ENCODE measurements around the gene RABEP1. TPM values are rescaled to one million over a fixed set of nuclear protein-coding genes. Genes with fewer than 3 reads are reported as not detected.

RABEP1 gene
- polyA plus RNA-seq, 1 of the 3 experiments (the other 2 are of a cell fraction) = 9.7 TPM

DNA sequence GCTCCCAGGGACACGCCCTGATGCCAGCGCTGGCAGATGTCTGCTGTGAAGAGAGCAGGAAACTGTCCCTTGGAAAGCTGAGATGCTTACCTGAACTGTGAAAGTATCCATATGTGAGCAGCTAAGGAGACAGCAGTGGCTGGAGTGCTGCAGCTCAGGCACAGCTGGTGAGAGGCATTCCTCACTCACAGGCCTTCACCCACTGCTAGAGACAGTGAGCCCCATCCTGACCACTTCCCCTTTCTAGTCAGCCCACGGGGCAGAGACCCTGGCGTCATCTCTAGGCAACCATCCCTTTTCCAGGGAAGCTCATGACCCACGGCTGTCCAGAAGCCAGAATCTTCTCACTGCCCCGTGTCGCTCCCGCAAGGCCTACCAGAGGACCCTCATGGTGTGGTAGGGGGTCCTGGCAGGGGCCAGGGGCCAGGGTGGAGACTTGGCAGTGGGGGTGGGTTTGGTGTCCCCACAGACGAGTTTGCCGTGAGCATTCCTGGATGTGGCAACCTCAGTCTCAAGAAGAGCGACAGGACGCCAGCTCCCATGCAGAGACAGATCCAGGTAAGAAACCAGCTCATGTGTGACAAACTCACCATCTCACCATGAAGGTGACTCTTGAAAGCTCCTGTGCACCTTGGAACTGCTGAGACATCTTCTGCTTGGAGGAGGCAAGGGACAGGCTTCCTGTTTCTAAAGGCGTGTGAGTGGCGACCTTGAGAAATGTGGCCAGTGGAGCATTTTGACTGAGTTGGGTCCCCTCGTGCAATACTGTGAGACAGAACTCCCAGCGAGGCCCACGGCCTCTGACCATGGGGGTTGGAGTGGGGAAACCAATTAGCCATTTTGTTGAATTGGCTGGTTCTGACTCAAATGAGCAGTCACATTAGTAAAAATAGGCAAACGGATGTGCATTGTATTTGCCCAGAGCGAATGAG lies 47.2 kb upstream of the RABEP1 start, which contains the start of gene SCIMP:
SCIMP (minus strand) TSS at position 216 of the 932 bp plus-strand sequence; CDS start at position 111, 105 bp downstream.
- CTCF ChIA-PET = interaction anchor here (3.7 kb wide), 1 partner anchor 14 kb away, joined by 14 read pairs; no protein-coding TSS in a partner anchor
- POLR2A ChIA-PET = no interaction called here
- no peak within 1 kb of the TSS for H3K27ac ChIP-seq (ENCODE audit: low read depth in 2 of 2, low read length in 1 of 2)
- no peaks in the 10 kb centered on the region for H3K27me3 ChIP-seq (ENCODE audit: insufficient read depth)
- DNase-seq = no peak
- H3F3A ChIP-seq (replicated peaks; ENCODE audit: insufficient read depth) = no peaks in the 10 kb centered on the region
- H3K4me3 ChIP-seq (ENCODE audit: low read depth in 2 of 2, low read length in 1 of 2) = no peak within 1 kb of the TSS
- no peaks in the 10 kb centered on the region for H3K9me2 ChIP-seq
- no peaks in the 10 kb centered on the region for H3K36me3 ChIP-seq (replicated peaks in 1 of 2; ENCODE audit: control insufficient read depth in 1 of 2, insufficient read depth in 2 of 2, low read length in 1 of 2)
- 86% methylated on average over 14 of the region's 19 CpGs for WGBS (ENCODE audit: low lambda C conversion rate)
- H3K4me1 ChIP-seq (ENCODE audit: control insufficient read depth in 1 of 2, insufficient read depth in 2 of 2, low read depth in 1 of 2, low read length in 1 of 2) = no peaks in the 10 kb centered on the region
- no peak within 1 kb of the TSS for H3K9ac ChIP-seq
- no peaks in the 10 kb centered on the region for H4K20me1 ChIP-seq (ENCODE audit: insufficient read depth)
- H2AFZ ChIP-seq (ENCODE audit: low read depth) = no peak within 1 kb of the TSS
- no peaks in the 10 kb centered on the region for H3K79me2 ChIP-seq (ENCODE audit: insufficient read depth)
- H3K9me3 ChIP-seq = no peaks in the 10 kb centered on the region
- TF ChIP-seq TCF12 (IDR thresholded peaks at IDR 0.05) (no peak), RXRA (IDR thresholded peaks at IDR 0.05; ENCODE audit: borderline replicate concordance, low read depth) (no peak), USF1 (IDR thresholded peaks at IDR 0.05; ENCODE audit: borderline replicate concordance, low read depth) (no peak), YY1 (IDR thresholded peaks at IDR 0.05; ENCODE audit: low read depth) (no peak)
- TF ChIP-seq, protein P1, sequence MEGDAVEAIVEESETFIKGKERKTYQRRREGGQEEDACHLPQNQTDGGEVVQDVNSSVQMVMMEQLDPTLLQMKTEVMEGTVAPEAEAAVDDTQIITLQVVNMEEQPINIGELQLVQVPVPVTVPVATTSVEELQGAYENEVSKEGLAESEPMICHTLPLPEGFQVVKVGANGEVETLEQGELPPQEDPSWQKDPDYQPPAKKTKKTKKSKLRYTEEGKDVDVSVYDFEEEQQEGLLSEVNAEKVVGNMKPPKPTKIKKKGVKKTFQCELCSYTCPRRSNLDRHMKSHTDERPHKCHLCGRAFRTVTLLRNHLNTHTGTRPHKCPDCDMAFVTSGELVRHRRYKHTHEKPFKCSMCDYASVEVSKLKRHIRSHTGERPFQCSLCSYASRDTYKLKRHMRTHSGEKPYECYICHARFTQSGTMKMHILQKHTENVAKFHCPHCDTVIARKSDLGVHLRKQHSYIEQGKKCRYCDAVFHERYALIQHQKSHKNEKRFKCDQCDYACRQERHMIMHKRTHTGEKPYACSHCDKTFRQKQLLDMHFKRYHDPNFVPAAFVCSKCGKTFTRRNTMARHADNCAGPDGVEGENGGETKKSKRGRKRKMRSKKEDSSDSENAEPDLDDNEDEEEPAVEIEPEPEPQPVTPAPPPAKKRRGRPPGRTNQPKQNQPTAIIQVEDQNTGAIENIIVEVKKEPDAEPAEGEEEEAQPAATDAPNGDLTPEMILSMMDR (IDR thresholded peaks at IDR 0.05) = no peak
- no peak within 1 kb of the TSS for H3K4me2 ChIP-seq

DNA sequence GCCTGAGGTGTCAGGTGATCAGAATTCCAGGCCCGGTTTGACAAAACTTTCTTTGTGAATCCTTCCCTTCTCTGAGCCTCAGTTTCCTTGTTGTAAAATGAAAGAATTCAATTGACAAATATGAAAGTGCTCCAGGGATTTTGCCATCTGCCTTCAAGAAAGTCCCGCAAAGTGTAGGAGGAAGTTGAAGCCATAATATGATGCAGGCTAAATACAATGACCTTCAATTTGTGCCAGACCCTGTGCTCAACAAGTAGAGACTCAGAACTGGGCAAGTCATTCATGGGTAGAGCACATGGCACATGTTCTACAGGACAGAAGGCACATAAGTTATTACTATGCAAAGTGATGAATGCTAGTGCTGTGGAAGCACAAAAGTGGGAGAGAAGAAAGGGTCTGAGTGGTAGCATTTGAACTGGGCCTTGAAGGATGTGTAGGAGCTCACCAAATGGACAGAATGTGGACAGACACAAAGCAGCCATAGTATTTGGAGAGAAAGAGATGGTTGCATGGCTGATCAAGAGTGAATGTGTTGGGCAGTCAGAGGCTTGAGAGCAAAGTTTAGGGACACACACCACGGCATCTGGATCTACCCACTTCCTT lies 45.0 kb upstream of the RABEP1 start:
- POLR2A ChIA-PET = interaction anchor here (0.5 kb wide), 1 partner anchor 11 kb away, joined by 3 read pairs; no protein-coding TSS in a partner anchor
- Histone ChIP-seq H3K79me2 (ENCODE audit: insufficient read depth) (no peaks in the 10 kb centered on the region), H3K27me3 (ENCODE audit: insufficient read depth) (no peaks in the 10 kb centered on the region), H3K4me3 (ENCODE audit: low read depth in 2 of 2, low read length in 1 of 2) (no peak overlapping the region), H3F3A (replicated peaks; ENCODE audit: insufficient read depth) (no peaks in the 10 kb centered on the region), H3K9ac (no peak overlapping the region), H2AFZ (ENCODE audit: low read depth) (no peak overlapping the region), H3K9me2 (no peaks in the 10 kb centered on the region), H4K20me1 (ENCODE audit: insufficient read depth) (no peaks in the 10 kb centered on the region), H3K9me3 (no peaks in the 10 kb centered on the region), H3K36me3 (replicated peaks in 1 of 2; ENCODE audit: control insufficient read depth in 1 of 2, insufficient read depth in 2 of 2, low read length in 1 of 2) (no peaks in the 10 kb centered on the region), H3K4me2 (no peak overlapping the region), H3K4me1 (ENCODE audit: control insufficient read depth in 1 of 2, insufficient read depth in 2 of 2, low read depth in 1 of 2, low read length in 1 of 2) (no peaks in the 10 kb centered on the region), H3K27ac (ENCODE audit: low read depth in 2 of 2, low read length in 1 of 2) (no peak overlapping the region)
- CTCF ChIA-PET = interaction anchor here (0.7 to 3.7 kb wide), 4 partner anchors 11 to 202 kb away, joined by 3 to 14 read pairs (median 3); no protein-coding TSS in a partner anchor
- WGBS (ENCODE audit: low lambda C conversion rate) = 87% methylated on average over 3 of the region's 3 CpGs
- no peak for DNase-seq
- TF ChIP-seq MXI1 (IDR thresholded peaks at IDR 0.05; ENCODE audit: low read depth, low read length) = no peak
- TF ChIP-seq GATA2 (CRISPR knock-in tag; IDR thresholded peaks at IDR 0.05) = no peak
- TF ChIP-seq POLR2AphosphoS5 (IDR thresholded peaks at IDR 0.05; ENCODE audit: low read depth, low read length) = no peak
- no peak for TF ChIP-seq EP300 (IDR thresholded peaks at IDR 0.05; ENCODE audit: borderline replicate concordance in 1 of 2, low read depth in 1 of 2, low read length in 1 of 2)
- TF ChIP-seq RFX5 (IDR thresholded peaks at IDR 0.05; ENCODE audit: low read length) = no peak
- no peak for TF ChIP-seq YY1 (IDR thresholded peaks at IDR 0.05; ENCODE audit: low read depth)
- no peak for TF ChIP-seq NFIC (IDR thresholded peaks at IDR 0.05; ENCODE audit: borderline replicate concordance)
- TF ChIP-seq, protein P2, sequence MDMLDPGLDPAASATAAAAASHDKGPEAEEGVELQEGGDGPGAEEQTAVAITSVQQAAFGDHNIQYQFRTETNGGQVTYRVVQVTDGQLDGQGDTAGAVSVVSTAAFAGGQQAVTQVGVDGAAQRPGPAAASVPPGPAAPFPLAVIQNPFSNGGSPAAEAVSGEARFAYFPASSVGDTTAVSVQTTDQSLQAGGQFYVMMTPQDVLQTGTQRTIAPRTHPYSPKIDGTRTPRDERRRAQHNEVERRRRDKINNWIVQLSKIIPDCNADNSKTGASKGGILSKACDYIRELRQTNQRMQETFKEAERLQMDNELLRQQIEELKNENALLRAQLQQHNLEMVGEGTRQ (IDR thresholded peaks at IDR 0.05; ENCODE audit: borderline replicate concordance, low read depth, low read length) = no peak
- TF ChIP-seq JUND (IDR thresholded peaks at IDR 0.05) = no peak
- TF ChIP-seq REST (IDR thresholded peaks at IDR 0.05; ENCODE audit: low read depth, low read length) = no peak
- no peak for TF ChIP-seq TCF12 (IDR thresholded peaks at IDR 0.05)
- no peak for TF ChIP-seq TEAD4 (IDR thresholded peaks at IDR 0.05; ENCODE audit: borderline replicate concordance, insufficient read depth)
- no peak for TF ChIP-seq RAD21 (IDR thresholded peaks at IDR 0.05; ENCODE audit: low read length)
- no peak for TF ChIP-seq EZH2phosphoT487 (IDR thresholded peaks at IDR 0.05; ENCODE audit: borderline replicate concordance, low read depth)
